Suprapubic skin (tissue), 3 donors: ENCODE measurements around the gene JMJD4.

Experiments used
- CTCF ChIP-seq, 2 donors: fragments of 200-600 bp in 1 of 2; fragments of 450-650 bp in 1 of 2; sonication (generic) in 1 of 2; IDR thresholded peaks; one replicate each; pipeline ENCODE4 v1.5.1; 2016 to 2019; ENCODE audit warnings: antibody characterized with exemption in 2 of 2, mild to moderate bottlenecking in 1 of 2, moderate library complexity in 1 of 2
- POLR2A ChIP-seq, 2 donors: fragments of 450-650 bp; IDR thresholded peaks; one replicate each; pipeline ENCODE4 v1.6.1; 2017; ENCODE audit warnings: antibody characterized with exemption in 2 of 2, mild to moderate bottlenecking in 2 of 2, moderate library complexity in 2 of 2

GRCh38 chr1:227775841-227776240 lies 40.7 kb upstream of the JMJD4 start:
- no peak for TF ChIP-seq CTCF (IDR thresholded peaks at IDR 0.05)
- no peak for TF ChIP-seq POLR2A (IDR thresholded peaks at IDR 0.05)
